Sciatic nerve (tissue), 2 donors: ENCODE measurements around the gene LTBP1. TPM values are rescaled to one million over a fixed set of nuclear protein-coding genes. Genes with fewer than 3 reads are reported as not detected.

ENCODE experiments used
- ATAC-seq: fragments of 200-7000 bp; cut with Tn5 transposase; one replicate; pipeline ENCODE4 v1.9.1; 2020; ENCODE audit warnings: mild to moderate bottlenecking, moderate library complexity
- DNase-seq: peaks from one replicate; pipeline ENCODE4 v3.0.0-alpha.2; 2020; ENCODE audit warnings: low spot score
- intact Hi-C: fragments of 100-400 bp; cut with DNase I; formaldehyde crosslinking; loops from one replicate; pipeline ENCODE4 v1.14.2; 2022
- total RNA-seq: library from RNA; stranded (reverse); fragmentation: NEBNext Ultra II Directional; extraction: Animal tissue kit (Norgen Biotek cat#: 25700); gene quantifications from one replicate; pipeline ENCODE4 v1.2.1, GENCODE V29; 2021
- donor health status: DM: no; HTN: no; CAD: no.
- donor health status: DM: no; HTN: no; CAD: no.

The LTBP1 gene
- total RNA-seq, 1 donor from 2014 or later, result 48.9 TPM

- no peak for ATAC-seq
- DNase-seq, result no peak
- intact Hi-C loops, result no loop called here
Observed at GRCh38 chr2:33334083-33334482, 387.3 kb downstream of the LTBP1 start.

GRCh38 chr2:33335516-33335915, 388.8 kb downstream of the LTBP1 start:
- ATAC-seq (no peak), DNase-seq (no peak)
- intact Hi-C loops, result no loop called here

- ATAC-seq (no peak), DNase-seq (no peak)
- intact Hi-C loops, result no loop called here
Observed at GRCh38 chr2:33336036-33336625, 389.4 kb downstream of the LTBP1 start.

GRCh38 chr2:33337385-33337960, 390.7 kb downstream of the LTBP1 start:
- DNase-seq, result no peak

GRCh38 chr2:33337981-33338380, 391.2 kb downstream of the LTBP1 start:
- DNase-seq, result no peak
- intact Hi-C loops, result no loop called here

More at GRCh38 chr2:33337385-33337960, 390.7 kb downstream of the LTBP1 start:
- ATAC-seq, result no peak
- intact Hi-C loops, result no loop called here

GRCh38 chr2:33339269-33339668, 392.5 kb downstream of the LTBP1 start:
- intact Hi-C loops, result no loop called here
- DNase-seq (no peak), ATAC-seq (no peak)

More at GRCh38 chr2:33337981-33338380, 391.2 kb downstream of the LTBP1 start:
- ATAC-seq, result no peak

GRCh38 chr2:33340280-33340679, 393.5 kb downstream of the LTBP1 start:
- DNase-seq (peak; percentile 85), ATAC-seq (peak; percentile 98)
- intact Hi-C loops, result no loop called here

- ATAC-seq (no peak), DNase-seq (no peak)
- intact Hi-C loops, result no loop called here
Observed at GRCh38 chr2:33342171-33342570, 395.4 kb downstream of the LTBP1 start.

GRCh38 chr2:33342705-33343104, 396.0 kb downstream of the LTBP1 start:
- intact Hi-C loops, result no loop called here
- no peak for ATAC-seq

GRCh38 chr2:33343387-33343895, 396.7 kb downstream of the LTBP1 start:
- no peak for ATAC-seq
- no peak for DNase-seq
- intact Hi-C loops, result no loop called here

More at GRCh38 chr2:33342705-33343104, 396.0 kb downstream of the LTBP1 start:
- DNase-seq, result no peak

GRCh38 chr2:33344230-33344629, 397.5 kb downstream of the LTBP1 start:
- ATAC-seq (no peak), DNase-seq (no peak)
- intact Hi-C loops, result no loop called here

GRCh38 chr2:33347856-33348255, 401.1 kb downstream of the LTBP1 start:
- intact Hi-C loops, result no loop called here

GRCh38 chr2:33350632-33351031, 403.9 kb downstream of the LTBP1 start:
- no peak for ATAC-seq
- intact Hi-C loops, result no loop called here
- DNase-seq, result no peak

More at GRCh38 chr2:33347856-33348255, 401.1 kb downstream of the LTBP1 start:
- ATAC-seq, result no peak
- no peak for DNase-seq

GRCh38 chr2:33351781-33352180, 405.0 kb downstream of the LTBP1 start:
- intact Hi-C loops, result no loop called here
- ATAC-seq, result no peak
- no peak for DNase-seq

- ATAC-seq (no peak), DNase-seq (no peak)
- intact Hi-C loops, result no loop called here
Observed at GRCh38 chr2:33354981-33355380, 408.2 kb downstream of the LTBP1 start.

- ATAC-seq (no peak), DNase-seq (no peak)
- intact Hi-C loops, result no loop called here
Observed at GRCh38 chr2:33358878-33359277, 412.1 kb downstream of the LTBP1 start.

GRCh38 chr2:33363325-33364298, 416.9 kb downstream of the LTBP1 start:
- intact Hi-C loops, result no loop called here
- ATAC-seq, result no peak

GRCh38 chr2:33365264-33365970, 418.7 kb downstream of the LTBP1 start:
- DNase-seq (no peak), ATAC-seq (no peak)

More at GRCh38 chr2:33363325-33364298, 416.9 kb downstream of the LTBP1 start:
- no peak for DNase-seq

GRCh38 chr2:33366473-33366872, 419.7 kb downstream of the LTBP1 start:
- intact Hi-C loops, result no loop called here
- DNase-seq (no peak), ATAC-seq (peak; percentile 62)

More at GRCh38 chr2:33365264-33365970, 418.7 kb downstream of the LTBP1 start:
- intact Hi-C loops, result no loop called here
